ENCODE data around the gene HNRNPA3. TPM values are rescaled to one million over a fixed set of nuclear protein-coding genes. Genes with fewer than 3 reads are reported as not detected.

The HNRNPA3 gene
- total and polyA plus RNA-seq, 2 of the 13 experiments (the other 11 are each of a cell fraction or from before 2014, with no cell fraction given) = 73.3 to 97.7 TPM

DNA sequence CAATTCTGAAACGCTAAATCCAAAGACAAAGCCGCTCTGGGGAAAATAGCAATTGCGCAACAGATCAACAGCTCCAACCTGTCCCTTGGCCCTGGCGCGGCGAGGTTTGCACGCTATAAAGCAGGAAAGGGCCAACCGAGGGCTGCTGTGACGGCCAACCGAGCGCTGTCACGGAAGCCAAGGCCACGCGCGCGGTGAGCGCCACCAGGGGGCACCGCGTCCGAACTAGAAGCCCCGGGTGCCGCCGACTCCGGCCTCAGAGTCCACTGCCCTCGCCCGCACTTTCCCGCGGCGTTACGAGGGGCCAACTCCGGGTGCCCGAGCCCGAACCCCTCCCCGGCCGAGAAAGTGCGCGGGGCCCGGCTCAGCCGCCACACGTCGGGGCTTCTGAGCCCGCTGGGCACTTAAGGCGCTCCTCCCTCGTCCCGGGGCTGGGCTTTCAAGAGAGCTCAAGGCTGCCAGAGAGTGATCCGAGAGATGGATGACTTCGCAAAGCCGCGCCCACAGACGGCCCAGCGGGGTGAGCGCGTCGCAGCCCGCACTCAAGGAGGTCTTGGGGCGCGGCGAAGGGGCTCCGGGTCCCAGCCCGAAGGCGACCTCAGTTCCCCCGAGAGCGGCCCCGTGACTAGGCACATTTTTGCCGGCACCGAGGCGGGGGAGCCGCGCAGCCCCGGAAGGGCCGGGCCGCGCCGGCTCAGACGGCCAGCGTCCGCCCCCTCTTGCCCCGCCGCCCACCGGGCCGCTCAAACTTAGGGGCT is 51.0 kb downstream of the HNRNPA3 start (continued):
- TF ChIP-seq HCFC1 (IDR thresholded peaks at IDR 0.05; ENCODE audit: low read depth, low read length) = peak; percentile 41; the same call in 1 of the 2 replicates
- TF ChIP-seq, protein P1, sequence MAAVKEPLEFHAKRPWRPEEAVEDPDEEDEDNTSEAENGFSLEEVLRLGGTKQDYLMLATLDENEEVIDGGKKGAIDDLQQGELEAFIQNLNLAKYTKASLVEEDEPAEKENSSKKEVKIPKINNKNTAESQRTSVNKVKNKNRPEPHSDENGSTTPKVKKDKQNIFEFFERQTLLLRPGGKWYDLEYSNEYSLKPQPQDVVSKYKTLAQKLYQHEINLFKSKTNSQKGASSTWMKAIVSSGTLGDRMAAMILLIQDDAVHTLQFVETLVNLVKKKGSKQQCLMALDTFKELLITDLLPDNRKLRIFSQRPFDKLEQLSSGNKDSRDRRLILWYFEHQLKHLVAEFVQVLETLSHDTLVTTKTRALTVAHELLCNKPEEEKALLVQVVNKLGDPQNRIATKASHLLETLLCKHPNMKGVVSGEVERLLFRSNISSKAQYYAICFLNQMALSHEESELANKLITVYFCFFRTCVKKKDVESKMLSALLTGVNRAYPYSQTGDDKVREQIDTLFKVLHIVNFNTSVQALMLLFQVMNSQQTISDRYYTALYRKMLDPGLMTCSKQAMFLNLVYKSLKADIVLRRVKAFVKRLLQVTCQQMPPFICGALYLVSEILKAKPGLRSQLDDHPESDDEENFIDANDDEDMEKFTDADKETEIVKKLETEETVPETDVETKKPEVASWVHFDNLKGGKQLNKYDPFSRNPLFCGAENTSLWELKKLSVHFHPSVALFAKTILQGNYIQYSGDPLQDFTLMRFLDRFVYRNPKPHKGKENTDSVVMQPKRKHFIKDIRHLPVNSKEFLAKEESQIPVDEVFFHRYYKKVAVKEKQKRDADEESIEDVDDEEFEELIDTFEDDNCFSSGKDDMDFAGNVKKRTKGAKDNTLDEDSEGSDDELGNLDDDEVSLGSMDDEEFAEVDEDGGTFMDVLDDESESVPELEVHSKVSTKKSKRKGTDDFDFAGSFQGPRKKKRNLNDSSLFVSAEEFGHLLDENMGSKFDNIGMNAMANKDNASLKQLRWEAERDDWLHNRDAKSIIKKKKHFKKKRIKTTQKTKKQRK (IDR thresholded peaks at IDR 0.05; ENCODE audit: low read length) = no peak
- TF ChIP-seq SAFB2 (CRISPR knock-in tag; IDR thresholded peaks at IDR 0.05; ENCODE audit: borderline replicate concordance, low read depth) = peak; percentile 74
- TF ChIP-seq, protein P2, sequence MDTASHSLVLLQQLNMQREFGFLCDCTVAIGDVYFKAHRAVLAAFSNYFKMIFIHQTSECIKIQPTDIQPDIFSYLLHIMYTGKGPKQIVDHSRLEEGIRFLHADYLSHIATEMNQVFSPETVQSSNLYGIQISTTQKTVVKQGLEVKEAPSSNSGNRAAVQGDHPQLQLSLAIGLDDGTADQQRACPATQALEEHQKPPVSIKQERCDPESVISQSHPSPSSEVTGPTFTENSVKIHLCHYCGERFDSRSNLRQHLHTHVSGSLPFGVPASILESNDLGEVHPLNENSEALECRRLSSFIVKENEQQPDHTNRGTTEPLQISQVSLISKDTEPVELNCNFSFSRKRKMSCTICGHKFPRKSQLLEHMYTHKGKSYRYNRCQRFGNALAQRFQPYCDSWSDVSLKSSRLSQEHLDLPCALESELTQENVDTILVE (CRISPR knock-in tag; IDR thresholded peaks at IDR 0.05) = peak; percentile 98
- peak; percentile 64; the same call in 1 of the 2 replicates for TF ChIP-seq ZNF180 (CRISPR knock-in tag; IDR thresholded peaks at IDR 0.05; ENCODE audit: borderline replicate concordance, low read depth)
- TF ChIP-seq ZNF747 (CRISPR knock-in tag; IDR thresholded peaks at IDR 0.05; ENCODE audit: borderline replicate concordance) = 0 out of 2 replicates have a peak, but pooled peaks have one; percentile 86
- TF ChIP-seq IKZF1 (IDR thresholded peaks at IDR 0.05) = no peak
- TF ChIP-seq NR3C1 (CRISPR knock-in tag; IDR thresholded peaks at IDR 0.05) = no peak
- peak; percentile 93 for TF ChIP-seq ZNF501 (CRISPR knock-in tag; IDR thresholded peaks at IDR 0.05)
- peak; percentile 62; the same call in 1 of the 2 replicates for TF ChIP-seq ZNF773 (CRISPR knock-in tag; IDR thresholded peaks at IDR 0.05; ENCODE audit: borderline replicate concordance)
- peak; percentile 8; the same call in 1 of the 2 replicates for TF ChIP-seq KDM5A (IDR thresholded peaks at IDR 0.05; ENCODE audit: borderline replicate concordance, low read length)
- peak; percentile 39; the same call in 1 of the 2 replicates for TF ChIP-seq GFI1 (CRISPR knock-in tag; IDR thresholded peaks at IDR 0.05; ENCODE audit: borderline replicate concordance)
- TF ChIP-seq PITX1 (CRISPR knock-in tag; IDR thresholded peaks at IDR 0.05) = peak; percentile 94
- no peak for TF ChIP-seq EEA1 (CRISPR knock-in tag; IDR thresholded peaks at IDR 0.05; ENCODE audit: borderline replicate concordance)
- TF ChIP-seq, protein P3, sequence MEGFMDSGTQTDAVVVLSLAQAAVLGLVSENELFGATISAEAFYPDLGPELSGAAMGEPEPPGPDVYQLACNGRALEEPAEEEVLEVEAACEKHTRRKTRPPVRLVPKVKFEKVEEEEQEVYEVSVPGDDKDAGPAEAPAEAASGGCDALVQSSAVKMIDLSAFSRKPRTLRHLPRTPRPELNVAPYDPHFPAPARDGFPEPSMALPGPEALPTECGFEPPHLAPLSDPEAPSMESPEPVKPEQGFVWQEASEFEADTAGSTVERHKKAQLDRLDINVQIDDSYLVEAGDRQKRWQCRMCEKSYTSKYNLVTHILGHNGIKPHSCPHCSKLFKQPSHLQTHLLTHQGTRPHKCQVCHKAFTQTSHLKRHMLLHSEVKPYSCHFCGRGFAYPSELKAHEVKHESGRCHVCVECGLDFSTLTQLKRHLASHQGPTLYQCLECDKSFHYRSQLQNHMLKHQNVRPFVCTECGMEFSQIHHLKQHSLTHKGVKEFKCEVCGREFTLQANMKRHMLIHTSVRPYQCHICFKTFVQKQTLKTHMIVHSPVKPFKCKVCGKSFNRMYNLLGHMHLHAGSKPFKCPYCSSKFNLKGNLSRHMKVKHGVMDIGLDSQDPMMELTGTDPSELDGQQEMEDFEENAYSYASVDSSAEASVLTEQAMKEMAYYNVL (CRISPR knock-in tag; IDR thresholded peaks at IDR 0.05; ENCODE audit: borderline replicate concordance) = peak; percentile 96
- no peak for TF ChIP-seq ZNF251 (CRISPR knock-in tag; IDR thresholded peaks at IDR 0.05)
- TF ChIP-seq, protein P4, sequence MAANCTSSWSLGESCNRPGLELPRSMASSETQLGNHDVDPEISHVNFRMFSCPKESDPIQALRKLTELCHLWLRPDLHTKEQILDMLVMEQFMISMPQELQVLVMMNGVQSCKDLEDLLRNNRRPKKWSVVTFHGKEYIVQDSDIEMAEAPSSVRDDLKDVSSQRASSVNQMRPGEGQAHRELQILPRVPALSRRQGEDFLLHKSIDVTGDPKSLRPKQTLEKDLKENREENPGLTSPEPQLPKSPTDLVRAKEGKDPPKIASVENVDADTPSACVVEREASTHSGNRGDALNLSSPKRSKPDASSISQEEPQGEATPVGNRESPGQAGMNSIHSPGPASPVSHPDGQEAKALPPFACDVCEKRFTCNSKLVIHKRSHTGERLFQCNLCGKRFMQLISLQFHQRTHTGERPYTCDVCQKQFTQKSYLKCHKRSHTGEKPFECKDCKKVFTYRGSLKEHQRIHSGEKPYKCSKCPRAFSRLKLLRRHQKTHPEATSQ (CRISPR knock-in tag; IDR thresholded peaks at IDR 0.05; ENCODE audit: borderline replicate concordance) = peak; percentile 96; the same call in 1 of the 2 replicates
- TF ChIP-seq ZNF317 (CRISPR knock-in tag; IDR thresholded peaks at IDR 0.05) = peak; percentile 92
- TF ChIP-seq SIX4 (CRISPR knock-in tag; IDR thresholded peaks at IDR 0.05) = peak; percentile 66
- no peak for TF ChIP-seq PAWR (CRISPR knock-in tag; IDR thresholded peaks at IDR 0.05; ENCODE audit: borderline replicate concordance)
- TF ChIP-seq ZNF761 (CRISPR knock-in tag; conservative IDR thresholded peaks at IDR 0.05) = 0 out of 2 replicates have a peak, but pooled peaks have one; percentile 70
- peak; percentile 95 for TF ChIP-seq ZBTB38 (CRISPR knock-in tag; IDR thresholded peaks at IDR 0.05)

All from HepG2 (cell line).